HG02642 (cell line): ENCODE results near the gene CES1.
"Not testable (repeated sequence)": the region's sequence is repeated elsewhere in the genome, so short reads cannot be mapped to it uniquely, and the experiment has no call there.

ENCODE experiments used
- ATAC-seq: cut with Tn5 transposase; IDR thresholded peaks from one replicate; pipeline ENCODE4 v1.9.1; 2021; ENCODE audit warnings: mild to moderate bottlenecking; ENCODE audit not compliant: unreplicated experiment, poor library complexity

The CES1 gene

GRCh38 chr16:55832773-55833691 is at the start of gene CES1:
Gene CES1 (minus strand): TSS chr16:55833096. CDS start chr16:55833055, 41 bp downstream.
- no peak for ATAC-seq

- ATAC-seq = no peak
Observed at GRCh38 chr16:55876854-55877253, 44.0 kb upstream of the CES1 start.

DNA sequence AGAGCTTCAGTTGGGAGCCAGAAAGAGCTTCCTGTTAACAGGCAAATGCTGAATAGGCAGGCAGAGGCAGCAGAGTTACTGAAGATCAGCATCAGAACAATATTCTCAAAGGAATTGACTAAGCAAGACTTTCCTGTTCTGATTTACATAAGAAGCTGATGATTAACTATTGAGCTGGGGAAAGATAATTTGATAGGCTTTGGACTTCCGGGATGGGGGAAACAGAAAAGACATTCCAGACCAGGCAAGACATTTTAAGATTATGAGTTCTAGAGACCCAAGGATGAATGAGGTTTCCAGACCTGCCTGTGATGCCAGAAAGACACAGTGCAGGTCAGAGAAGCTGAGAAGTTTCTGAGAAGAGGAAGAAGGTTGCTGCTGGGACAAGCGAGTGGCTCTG is 42.4 kb upstream of the CES1 start, which contains the start of gene CES5A:
CES5A (minus strand) TSS at position 101 of the 400 bp plus-strand sequence. CDS start 152 bp downstream, outside the sequence.
- ATAC-seq = no peak

- no peak for ATAC-seq
Observed at GRCh38 chr16:55873122-55873521, 40.2 kb upstream of the CES1 start.

GRCh38 chr16:55872130-55872529 is 39.2 kb upstream of the CES1 start:
- ATAC-seq = no peak

GRCh38 chr16:55871411-55872038 is 38.6 kb upstream of the CES1 start:
- ATAC-seq = no peak

GRCh38 chr16:55868980-55869379 is 36.1 kb upstream of the CES1 start:
- no peak for ATAC-seq

DNA sequence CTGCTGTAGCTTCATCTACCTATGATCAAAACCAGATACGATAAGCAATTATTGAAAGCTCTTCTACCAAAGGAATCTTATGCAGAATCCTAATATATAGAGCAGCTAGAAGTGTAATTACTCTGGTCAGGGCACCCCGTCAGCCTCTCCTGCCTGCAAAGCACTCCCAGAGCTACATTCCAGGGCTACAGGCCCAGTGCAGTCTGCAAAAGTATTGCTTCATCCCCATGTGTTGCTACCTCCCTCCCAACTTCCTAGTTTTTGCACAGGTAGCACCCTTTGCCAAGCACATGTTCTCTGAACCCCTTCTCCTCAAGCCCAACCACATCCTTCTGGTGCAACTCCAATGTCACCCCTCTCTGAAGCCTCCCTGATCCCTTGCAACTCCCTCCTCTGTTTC is 35.2 kb upstream of the CES1 start:
- ATAC-seq = no peak

DNA sequence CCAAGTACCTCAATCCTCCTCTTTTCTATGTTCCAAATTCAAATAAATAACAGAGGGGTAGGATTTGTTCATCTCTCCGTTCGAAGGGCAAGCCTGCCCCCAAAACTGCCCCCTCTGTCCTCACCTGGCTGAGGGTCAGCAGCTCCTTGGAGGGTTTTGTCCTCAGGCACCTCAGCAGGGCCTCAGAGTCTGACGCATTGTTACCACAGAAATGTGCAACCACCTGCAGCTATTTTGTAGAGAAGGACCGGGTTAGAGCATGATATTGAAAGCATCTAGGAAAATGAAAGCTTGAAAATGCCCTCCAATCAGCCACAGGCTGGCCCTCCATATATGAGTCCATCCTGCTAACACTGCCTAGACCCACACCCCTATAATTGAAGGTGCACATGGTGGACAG is 28.4 kb upstream of the CES1 start:
- ATAC-seq = no peak

- not testable (repeated sequence) for ATAC-seq
Observed at GRCh38 chr16:55857650-55858049, 24.8 kb upstream of the CES1 start.

- ATAC-seq = no peak
Observed at GRCh38 chr16:55856950-55857349, 24.1 kb upstream of the CES1 start.

DNA sequence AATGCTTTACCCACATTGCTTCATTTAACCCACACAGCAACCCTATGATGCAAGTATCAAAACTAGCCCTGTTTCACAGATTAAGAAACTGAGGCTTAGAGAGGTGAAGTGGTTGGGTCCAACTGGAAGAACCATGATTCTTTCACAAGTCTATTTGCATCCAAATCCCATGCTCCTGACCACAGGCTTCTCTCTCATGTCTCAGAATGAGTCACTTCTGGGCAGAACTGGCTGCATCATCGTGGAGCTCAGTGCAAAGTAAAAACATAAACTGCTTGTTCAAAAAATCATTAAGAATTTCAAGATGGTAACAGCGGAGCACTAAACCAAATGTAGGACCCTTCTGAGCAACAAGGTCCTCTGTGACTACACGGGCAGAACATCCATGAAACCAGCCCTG is 20.2 kb upstream of the CES1 start:
- ATAC-seq = no peak

- ATAC-seq = no peak
Observed at GRCh38 chr16:55849536-55849935, 16.6 kb upstream of the CES1 start.

DNA sequence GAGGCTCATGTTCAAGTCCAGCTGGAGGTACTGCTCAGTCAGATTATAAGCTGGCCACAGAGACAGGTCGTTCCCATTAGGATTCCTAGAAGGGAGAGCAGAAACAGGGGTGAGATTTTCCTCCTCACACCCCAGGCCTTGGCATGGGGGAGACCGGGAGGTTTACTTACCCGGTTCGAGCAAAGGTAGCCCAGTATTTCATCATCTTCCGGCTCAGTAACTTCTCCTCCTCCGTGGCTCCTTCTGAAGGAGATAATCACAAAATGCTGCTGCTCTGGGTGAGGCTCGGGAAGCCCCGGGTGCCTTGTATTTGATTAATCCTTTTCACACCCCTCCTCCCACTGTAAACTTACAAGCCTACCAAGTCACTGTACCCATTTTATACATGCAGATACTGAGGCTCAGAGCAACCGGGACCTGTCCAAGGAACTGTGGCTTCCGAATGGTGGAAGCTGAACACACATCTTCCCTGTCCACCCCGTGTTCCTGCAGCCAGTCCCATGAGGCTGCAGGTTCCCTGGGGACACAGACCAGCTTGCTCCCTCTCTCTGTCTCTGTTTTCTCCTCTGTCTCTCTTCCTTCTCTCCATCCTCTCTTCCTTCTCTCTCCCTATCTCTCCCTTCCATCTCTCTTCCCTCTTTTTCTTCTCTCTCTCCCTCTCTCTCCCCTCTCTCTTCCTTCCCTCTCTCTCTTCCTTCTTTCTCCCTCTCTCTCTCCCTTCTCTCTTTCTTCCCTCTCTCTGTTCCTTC is 13.9 kb upstream of the CES1 start:
- ATAC-seq = no peak

- no peak for ATAC-seq
Observed at GRCh38 chr16:55843105-55843395, 10.2 kb upstream of the CES1 start.

- ATAC-seq = no peak
Observed at GRCh38 chr16:55842369-55843104, 9.6 kb upstream of the CES1 start.

GRCh38 chr16:55839115-55839514 is 6.2 kb upstream of the CES1 start:
- ATAC-seq = no peak

GRCh38 chr16:55836158-55836611 is 3.3 kb upstream of the CES1 start:
- ATAC-seq = no peak

GRCh38 chr16:55835581-55835980 is 2.7 kb upstream of the CES1 start:
- ATAC-seq = no peak

DNA sequence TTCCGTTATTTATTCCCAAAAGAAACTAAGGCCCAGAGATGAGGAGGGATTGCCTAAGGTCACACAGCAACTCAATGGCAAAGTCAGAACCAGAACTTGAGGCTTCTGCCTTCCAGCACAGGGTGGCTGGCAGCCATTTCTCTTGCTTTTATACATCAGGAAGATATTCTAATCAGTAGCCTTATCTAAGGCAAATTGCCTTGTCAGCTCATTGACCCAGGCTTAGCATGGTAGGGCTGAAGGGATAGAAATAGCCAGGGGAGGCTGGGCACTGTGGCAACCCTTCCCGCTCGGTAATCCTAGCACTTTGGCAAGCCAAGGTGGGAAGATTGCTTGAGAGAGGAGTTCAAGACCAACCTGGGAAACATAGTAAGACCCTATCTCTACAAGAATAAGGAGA is 2.3 kb upstream of the CES1 start:
- not testable (repeated sequence) for ATAC-seq
